ENCODE measurements around the gene AP4M1.

DNA sequence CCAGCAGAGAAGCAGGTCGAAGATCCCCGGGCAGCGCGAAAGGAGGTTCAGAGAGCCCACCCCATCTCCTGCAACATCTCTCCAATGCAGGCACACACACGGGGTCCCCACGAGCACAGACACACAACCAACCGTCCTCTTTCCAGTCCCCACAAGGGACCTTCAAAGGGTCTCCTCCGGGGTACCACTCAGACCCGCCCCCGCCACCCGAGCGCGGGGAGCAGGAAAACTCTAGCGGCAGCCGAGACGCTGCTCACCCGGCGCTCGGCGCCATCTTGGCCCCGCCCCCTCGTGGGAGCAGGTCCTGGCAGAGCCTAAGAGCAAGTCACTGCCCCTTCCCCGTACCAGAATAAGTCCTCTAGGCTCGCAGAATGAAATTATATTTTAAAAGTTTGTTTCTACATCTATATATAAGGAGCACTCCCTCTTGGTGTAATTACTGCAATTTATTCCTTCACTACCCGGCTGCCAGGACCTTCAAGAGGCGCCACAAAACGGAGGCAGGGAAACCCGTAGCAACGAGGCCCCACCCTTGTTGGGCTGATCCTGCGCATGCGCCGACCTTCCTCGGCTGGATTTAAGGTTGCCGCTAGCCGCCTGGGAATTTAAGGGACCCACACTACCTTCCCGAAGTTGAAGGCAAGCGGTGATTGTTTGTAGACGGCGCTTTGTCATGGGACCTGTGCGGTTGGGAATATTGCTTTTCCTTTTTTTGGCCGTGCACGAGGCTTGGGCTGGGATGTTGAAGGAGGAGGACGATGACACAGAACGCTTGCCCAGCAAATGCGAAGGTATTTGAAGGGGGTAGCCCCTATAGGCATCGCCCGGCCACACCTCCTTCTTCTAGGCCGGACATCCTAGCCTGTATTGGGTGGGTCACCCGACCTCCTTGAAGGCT is 17.9 kb downstream of the AP4M1 start, which contains the start of the genes CNPY4 and TAF6:
- TF ChIP-seq, protein P1, sequence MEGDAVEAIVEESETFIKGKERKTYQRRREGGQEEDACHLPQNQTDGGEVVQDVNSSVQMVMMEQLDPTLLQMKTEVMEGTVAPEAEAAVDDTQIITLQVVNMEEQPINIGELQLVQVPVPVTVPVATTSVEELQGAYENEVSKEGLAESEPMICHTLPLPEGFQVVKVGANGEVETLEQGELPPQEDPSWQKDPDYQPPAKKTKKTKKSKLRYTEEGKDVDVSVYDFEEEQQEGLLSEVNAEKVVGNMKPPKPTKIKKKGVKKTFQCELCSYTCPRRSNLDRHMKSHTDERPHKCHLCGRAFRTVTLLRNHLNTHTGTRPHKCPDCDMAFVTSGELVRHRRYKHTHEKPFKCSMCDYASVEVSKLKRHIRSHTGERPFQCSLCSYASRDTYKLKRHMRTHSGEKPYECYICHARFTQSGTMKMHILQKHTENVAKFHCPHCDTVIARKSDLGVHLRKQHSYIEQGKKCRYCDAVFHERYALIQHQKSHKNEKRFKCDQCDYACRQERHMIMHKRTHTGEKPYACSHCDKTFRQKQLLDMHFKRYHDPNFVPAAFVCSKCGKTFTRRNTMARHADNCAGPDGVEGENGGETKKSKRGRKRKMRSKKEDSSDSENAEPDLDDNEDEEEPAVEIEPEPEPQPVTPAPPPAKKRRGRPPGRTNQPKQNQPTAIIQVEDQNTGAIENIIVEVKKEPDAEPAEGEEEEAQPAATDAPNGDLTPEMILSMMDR (IDR thresholded peaks at IDR 0.05; ENCODE audit: insufficient read depth, low read depth, low read length): no peak
- no peak for TF ChIP-seq EZH2 (IDR thresholded peaks at IDR 0.05; ENCODE audit: insufficient read depth, low read length)

Data from astrocyte (in vitro differentiated cells and primary cell).